SK-MEL-5 (cell line): Measurements from ENCODE around the gene PEX10. TPM values are rescaled to one million over a fixed set of nuclear protein-coding genes. Genes with fewer than 3 reads are reported as not detected.

ENCODE experiments used
- DNase-seq: peaks from one replicate; pipeline ENCODE4 v3.0.0-alpha.2; 2016; ENCODE audit warnings: low read depth, low spot score
- in situ Hi-C: cut with HindIII; loops from 2 replicates; pipeline ENCODE4 v1.10.0; 2016; ENCODE audit warnings: low sequenced_read_pairs, high pct_unique_total_duplicates, low pct_unique_long_range_greater_than_20kb
- total RNA-seq: library from RNA; depleted of rRNA; stranded (reverse); fragments of >200 nt; shearing (Covaris generic); gene quantifications from 2 replicates; pipeline ENCODE4 v1.2.3, GENCODE V29; 2014

The PEX10 gene
- total RNA-seq, 1 experiment from 2014 or later: 53.7 TPM

DNA sequence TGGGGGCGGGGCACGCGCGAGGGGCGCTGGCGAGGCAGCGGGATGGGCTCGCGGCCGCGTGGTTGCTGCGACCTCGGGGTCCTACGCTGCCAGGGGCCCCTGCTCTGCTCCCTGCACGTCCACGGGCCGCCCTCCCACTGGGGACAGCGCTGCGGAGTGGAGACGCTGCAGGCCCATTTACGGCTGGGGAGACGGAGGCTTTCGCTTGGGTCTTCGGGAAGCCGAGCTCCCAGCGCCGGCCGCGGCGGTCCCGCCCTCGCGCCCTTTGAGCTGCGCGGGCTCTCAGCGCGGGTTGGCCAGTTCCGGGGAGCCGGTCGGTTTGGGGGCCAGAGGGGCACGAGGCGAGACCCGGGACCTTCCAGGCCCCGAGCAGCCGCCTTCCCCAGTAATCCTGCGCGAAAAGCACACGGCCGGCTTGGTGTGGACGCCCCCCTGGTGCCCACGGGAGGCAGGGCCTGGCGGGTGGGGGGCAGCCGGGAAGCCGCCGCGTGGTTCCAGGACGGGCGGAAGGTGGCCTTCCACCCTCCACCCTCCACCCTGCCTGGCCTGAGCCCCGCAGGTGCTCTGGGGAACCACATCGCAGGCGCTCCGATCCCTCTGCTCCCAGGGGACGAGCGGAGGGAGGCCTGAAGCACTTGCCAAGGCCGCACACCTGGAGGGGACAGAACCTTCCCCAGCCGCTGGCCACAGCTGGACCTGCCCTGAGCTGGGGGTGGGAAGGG is 570 bp upstream of the PEX10 start:
- no peak for DNase-seq

DNA sequence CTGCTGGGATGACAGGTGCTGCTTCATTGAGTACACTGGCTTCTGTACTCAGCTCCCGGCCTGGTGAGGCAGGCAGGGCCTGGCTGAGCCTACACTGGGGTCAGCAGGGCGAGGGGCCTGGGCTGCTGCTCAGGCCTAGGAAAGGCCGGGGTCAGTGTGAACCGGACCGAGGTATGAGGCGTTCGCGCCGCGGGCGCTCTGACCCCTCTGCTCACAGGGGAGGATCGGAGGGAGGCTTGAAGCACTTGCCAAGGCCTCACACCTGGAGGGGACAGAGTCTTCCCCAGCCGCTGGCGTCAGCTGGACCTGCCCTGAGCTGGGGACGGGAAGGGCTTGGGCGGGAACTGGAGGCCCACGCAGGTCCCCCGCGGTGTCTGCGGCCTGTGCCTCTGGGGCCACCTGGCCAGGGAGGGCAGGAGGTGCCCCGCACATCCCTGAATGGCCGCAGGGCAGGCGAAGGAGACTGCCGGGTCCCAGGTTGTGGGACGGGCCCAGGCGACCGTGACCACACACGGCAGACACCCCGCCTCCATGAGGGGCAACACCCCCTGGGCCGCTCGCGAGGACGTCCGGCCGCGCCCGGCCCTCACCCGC is 466 bp downstream of the PEX10 start:
- no peak for DNase-seq
- in situ Hi-C loops: no loop called here

More for the DNA sequence above, 570 bp upstream of the PEX10 start:
- in situ Hi-C loops: no loop called here

DNA sequence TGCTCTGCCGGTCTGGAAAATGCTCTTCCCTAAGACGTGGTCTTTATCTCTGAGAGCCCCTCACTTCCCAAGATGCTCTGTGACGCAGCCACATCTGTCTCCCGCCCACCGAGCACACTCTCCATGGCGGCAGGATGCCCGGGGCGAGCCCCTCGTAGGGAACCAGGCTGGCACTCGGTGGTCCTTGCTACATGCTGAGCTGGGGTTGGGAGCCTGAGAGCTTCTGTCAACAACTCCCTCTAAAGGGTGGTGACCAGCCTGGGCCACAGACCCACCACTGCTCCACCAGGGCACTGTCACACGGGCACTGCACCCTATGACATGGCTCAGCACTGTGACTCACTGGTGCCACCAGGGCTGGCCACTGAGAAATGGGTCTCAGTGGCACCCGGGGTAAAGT is 2.6 kb downstream of the PEX10 start:
- no peak for DNase-seq
- in situ Hi-C loops: no loop called here

DNA sequence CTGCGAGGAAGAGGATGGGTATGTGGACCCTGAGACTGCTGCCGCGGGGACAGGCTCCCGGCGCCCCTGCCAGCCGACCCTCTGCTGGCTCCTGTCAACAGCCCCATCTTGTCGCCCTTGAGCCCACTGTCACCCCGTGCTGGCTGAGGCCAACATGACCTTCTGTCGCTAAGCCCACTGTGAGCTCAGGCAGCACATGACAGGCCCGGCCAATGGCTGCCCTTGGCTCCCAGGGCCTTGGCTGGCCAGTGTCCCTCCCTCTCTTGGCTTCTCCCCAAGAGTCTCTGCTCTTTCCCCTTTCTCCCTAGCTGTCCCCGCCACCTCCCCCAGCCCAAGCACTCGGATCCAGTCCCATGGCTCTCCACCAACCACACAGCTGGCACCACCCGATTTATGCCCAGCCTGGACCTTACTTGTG is 3.5 kb downstream of the PEX10 start:
- in situ Hi-C loops: no loop called here
- no peak for DNase-seq

DNA sequence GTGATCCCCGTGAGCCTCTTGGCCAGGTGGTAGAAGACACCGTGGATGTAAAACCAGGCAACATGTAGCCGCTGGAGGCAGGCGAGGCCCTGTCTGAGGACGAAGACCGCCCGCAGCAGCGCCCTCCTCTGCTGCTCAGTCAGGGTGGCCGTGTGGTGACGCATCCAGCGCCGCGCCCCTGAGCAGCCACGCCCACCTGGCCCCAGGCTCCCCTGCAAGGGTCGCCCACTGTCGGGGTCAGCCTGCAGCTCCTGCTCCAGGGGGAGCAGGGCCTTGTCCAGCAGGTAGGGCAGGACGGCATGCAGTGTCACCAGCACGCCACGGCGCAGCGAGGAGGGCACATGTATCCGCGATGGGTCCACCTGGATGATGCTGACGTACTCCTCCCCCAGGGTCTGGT is 3.9 kb downstream of the PEX10 start:
- DNase-seq: no peak
- in situ Hi-C loops: no loop called here

GRCh38 chr1:2407991-2408275 is 4.4 kb downstream of the PEX10 start:
- no peak for DNase-seq
- in situ Hi-C loops: no loop called here

GRCh38 chr1:2407166-2407990 is 5.0 kb downstream of the PEX10 start:
- in situ Hi-C loops: no loop called here
- no peak for DNase-seq

DNA sequence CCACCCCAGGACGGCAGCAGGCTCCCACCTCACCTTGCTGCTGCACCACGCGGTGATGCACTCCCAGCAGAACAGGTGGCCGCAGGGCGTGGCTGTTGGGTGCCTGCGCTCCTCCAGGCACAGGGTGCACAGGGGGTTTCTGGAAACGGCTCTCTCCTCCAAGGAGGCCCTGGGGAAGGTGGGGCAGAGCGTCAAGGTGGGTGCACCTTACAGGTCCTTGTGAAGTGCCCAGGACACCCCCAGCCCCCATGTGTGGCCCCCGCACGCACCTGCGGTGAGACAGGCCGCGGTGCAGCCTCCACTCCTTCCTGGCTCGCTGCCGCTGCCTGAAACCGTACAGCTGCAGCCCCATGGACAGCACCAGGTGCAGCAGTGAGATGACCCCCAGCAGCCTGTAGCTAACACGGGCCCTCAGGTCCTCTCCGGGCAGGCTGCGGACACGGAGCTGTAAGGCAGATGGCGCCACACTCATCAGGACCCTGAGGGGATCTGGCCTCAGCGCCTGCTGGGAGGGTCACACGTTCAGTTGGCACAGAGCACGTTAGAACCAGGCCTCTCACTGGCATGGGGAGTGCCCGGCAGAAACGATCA is 5.8 kb downstream of the PEX10 start:
- in situ Hi-C loops: no loop called here
- DNase-seq: peak; percentile 32

DNA sequence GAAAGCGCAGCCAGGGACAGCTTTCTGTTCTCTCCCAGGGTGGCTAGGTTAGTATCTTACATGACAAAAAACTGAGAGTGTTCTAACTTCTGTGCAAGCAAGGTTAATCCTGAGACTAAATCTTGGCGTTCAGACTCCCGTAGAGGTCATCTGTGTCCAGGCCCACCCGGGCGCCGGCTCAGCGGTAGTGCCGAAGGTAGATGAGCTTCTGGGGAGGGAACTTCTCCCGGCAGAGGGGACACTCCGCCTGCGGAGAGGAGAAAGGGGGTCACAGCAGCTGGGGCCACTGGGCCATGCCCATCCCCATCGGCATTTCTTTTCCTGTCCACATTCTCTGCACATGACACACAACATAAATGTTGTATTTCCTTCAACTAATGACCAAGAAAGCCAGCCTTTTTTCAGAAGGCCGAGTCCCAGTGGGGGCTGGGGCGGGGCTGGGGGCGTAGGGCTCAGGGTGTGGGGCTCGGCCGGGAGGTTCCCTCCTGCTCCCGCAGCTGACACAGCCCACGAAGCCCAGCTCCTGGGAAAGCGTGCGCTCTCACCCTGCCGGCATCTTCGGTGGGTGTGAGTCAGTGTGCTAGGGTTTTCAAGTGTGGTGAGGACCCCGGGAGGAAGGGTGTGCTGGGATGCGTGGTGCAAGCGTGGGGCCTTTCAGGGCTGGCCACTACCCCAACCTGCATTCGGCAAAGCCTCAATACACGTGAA is 6.6 kb downstream of the PEX10 start:
- in situ Hi-C loops: no loop called here
- DNase-seq: no peak

- in situ Hi-C loops: no loop called here
- DNase-seq: no peak
These were observed 7.4 kb downstream of the PEX10 start for GRCh38 chr1:2404890-2405511.

DNA sequence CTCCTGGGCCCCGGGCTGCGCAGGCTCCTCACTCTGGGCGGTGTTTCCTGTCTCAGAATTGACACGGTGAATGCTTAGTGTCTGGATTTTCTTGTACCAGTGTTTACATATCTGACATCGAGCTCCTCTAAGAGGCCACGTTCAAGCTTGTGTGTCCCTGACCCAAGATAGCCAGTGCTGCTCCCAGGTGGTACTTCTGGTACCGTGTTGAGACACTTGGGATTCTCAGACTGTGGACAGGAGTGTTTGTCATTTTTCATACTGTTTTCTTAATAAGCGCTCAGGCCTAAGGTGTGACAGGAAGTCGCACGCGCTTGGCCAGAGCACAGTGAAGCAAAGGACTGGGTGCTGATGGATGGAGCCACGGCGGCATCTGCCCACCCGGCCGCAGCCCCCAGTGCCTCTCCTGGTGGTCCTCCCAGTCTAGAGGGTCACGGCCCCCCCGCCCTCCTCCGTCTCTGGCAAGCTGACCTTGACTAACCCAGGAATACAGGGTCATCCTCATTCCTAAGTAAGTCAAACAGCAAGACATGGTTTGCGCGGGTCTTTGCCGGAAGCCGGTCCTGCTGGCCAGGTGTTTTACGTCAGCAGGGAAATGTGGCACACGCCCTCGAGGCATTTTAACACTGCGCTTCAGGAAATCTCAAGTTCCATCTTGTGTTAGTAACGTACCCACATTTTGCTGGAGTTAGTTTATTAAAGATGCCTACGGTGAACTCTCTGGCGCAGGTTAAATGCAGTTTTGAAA is 8.0 kb downstream of the PEX10 start:
- in situ Hi-C loops: no loop called here
- DNase-seq: no peak

- in situ Hi-C loops: no loop called here
- no peak for DNase-seq
These were observed 9.1 kb downstream of the PEX10 start for GRCh38 chr1:2403273-2403672.

DNA sequence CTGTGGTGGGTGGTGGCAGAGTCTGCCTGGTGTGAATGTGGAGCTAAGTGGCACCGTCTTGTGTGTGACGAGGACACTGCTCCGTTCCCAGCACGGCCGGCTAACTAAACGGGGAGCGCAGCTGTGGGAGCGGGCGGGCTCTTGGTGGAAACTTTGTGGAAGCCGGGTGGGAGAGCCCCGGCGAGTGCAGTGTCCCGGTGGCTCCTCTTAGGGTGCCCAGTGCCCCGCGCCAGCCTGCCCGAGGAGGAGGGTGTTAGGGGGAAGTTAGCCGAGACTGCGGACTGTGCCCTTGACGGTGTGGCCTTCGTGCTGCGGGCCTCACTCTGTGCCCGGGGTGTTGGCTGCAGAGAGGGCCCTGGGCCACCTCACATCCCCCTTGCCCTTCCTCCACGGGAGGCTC is 9.9 kb downstream of the PEX10 start:
- in situ Hi-C loops: no loop called here
- DNase-seq: no peak

- no peak for DNase-seq
- in situ Hi-C loops: no loop called here
These were observed 11.3 kb downstream of the PEX10 start for GRCh38 chr1:2400950-2401649.

DNA sequence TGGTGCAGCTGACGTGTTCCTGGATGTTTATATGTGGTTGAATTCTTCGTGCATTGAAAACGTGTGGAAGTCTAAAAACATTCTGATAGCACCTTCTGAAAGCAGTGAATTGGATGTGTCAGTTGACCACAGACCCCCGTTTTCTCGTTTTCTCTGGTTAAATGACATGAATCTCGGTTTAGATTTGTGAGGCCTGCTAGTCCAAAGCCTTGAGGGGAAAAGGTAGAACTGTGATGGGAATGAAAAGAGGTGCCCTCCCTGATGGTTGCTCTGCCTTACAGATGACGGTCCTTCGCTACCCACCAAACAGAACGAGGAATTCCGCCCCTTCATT is 11.8 kb downstream of the PEX10 start:
- no peak for DNase-seq
- in situ Hi-C loops: no loop called here

- in situ Hi-C loops: no loop called here
- no peak for DNase-seq
These were observed 12.3 kb downstream of the PEX10 start for GRCh38 chr1:2399890-2400575.
